Non-pigmented ciliary epithelial cell (primary cell): ENCODE results near the gene JPH4.

Experiments used
- DNase-seq: peaks from one replicate; pipeline ENCODE4 v3.0.0-alpha.2; 2010; ENCODE audit warnings: low read depth

JPH4 gene

GRCh38 chr14:23579739-23580138 is 1.1 kb upstream of the JPH4 start:
- no peak for DNase-seq

GRCh38 chr14:23579311-23579630 is 681 bp upstream of the JPH4 start:
- no peak for DNase-seq

GRCh38 chr14:23577710-23578392 is 739 bp downstream of the JPH4 start:
- DNase-seq: no peak

- no peak for DNase-seq
These were observed 1.4 kb downstream of the JPH4 start for GRCh38 chr14:23577004-23577681.

GRCh38 chr14:23573384-23574015 is 5.1 kb downstream of the JPH4 start:
- DNase-seq: no peak

GRCh38 chr14:23572836-23573235 is 5.8 kb downstream of the JPH4 start:
- no peak for DNase-seq

GRCh38 chr14:23572524-23572828 is 6.1 kb downstream of the JPH4 start:
- no peak for DNase-seq

GRCh38 chr14:23571701-23572523 is 6.7 kb downstream of the JPH4 start:
- DNase-seq: no peak

- no peak for DNase-seq
These were observed 7.6 kb downstream of the JPH4 start for GRCh38 chr14:23570806-23571483.

GRCh38 chr14:23569443-23570151 is 9.0 kb downstream of the JPH4 start:
- no peak for DNase-seq

- DNase-seq: no peak
These were observed 9.8 kb downstream of the JPH4 start for GRCh38 chr14:23568600-23569331.

- no peak for DNase-seq
These were observed 10.5 kb downstream of the JPH4 start for GRCh38 chr14:23568021-23568599.

- DNase-seq: no peak
These were observed 11.2 kb downstream of the JPH4 start, which contains the start of gene AP1G2 for GRCh38 chr14:23567186-23568020. AP1G2 (minus strand) TSS chr14:23567791; CDS start chr14:23567314, 477 bp downstream.

GRCh38 chr14:23566778-23567185 is 11.8 kb downstream of the JPH4 start:
- no peak for DNase-seq

- no peak for DNase-seq
These were observed 12.3 kb downstream of the JPH4 start for GRCh38 chr14:23566112-23566777.

- no peak for DNase-seq
These were observed 13.0 kb downstream of the JPH4 start for GRCh38 chr14:23565626-23566025.

- DNase-seq: no peak
These were observed 13.7 kb downstream of the JPH4 start for GRCh38 chr14:23564876-23565275.

- DNase-seq: no peak
These were observed 14.3 kb downstream of the JPH4 start for GRCh38 chr14:23564181-23564812.
